Body of pancreas (tissue), 4 donors: ENCODE data around the gene RXRA. TPM values are rescaled to one million over a fixed set of nuclear protein-coding genes. Genes with fewer than 3 reads are reported as not detected.

Experiments used
- ATAC-seq: fragments of 150-250 bp; one replicate; pipeline ENCODE4 v1.9.1; 2016
- DNase-seq, 4 donors: peaks; one replicate each; pipeline ENCODE4 v3.0.0-alpha.2; 2019
- H3K27ac ChIP-seq, 4 donors: fragments of 200-600 bp; sonication (generic); 1 replicate in 3 of 4; 2 replicates in 1 of 4; pipeline versions ENCODE4 v1.5.1 to v1.6.1; 2016 to 2019; ENCODE audit warnings: mild to moderate bottlenecking in 1 of 4, mixed read lengths in 1 of 4, moderate library complexity in 1 of 4
- H3K27me3 ChIP-seq, 2 donors: fragments of 200-600 bp; sonication (generic); one replicate each; pipeline ENCODE4 v1.6.0; 2016; ENCODE audit warnings: mild to moderate bottlenecking in 1 of 2
- H3K36me3 ChIP-seq, 2 donors: fragments of 200-600 bp; sonication (generic); replicated peaks in 1 of 2; 2 replicates each; pipeline ENCODE4 v1.5.1; 2016; ENCODE audit warnings: low read depth in 2 of 2; ENCODE audit not compliant: insufficient read depth in 1 of 2
- H3K4me1 ChIP-seq: fragments of 200-600 bp; sonication (generic); one replicate; pipeline ENCODE4 v1.6.0; 2016
- H3K4me3 ChIP-seq, 2 donors: fragments of 200-600 bp; sonication (generic); 1 replicate in 1 of 2; 2 replicates in 1 of 2; pipeline ENCODE4 v1.5.1; 2016 to 2019
- H3K9me3 ChIP-seq, 3 donors: fragments of 200-600 bp; sonication (generic); 1 replicate in 2 of 3; 2 replicates in 1 of 3; pipeline ENCODE4 v1.5.1; 2016
- POLR2A ChIP-seq, 3 donors: fragments of 450-650 bp; IDR thresholded peaks; one replicate each; pipeline ENCODE4 v1.6.1; 2016; ENCODE audit warnings: antibody characterized with exemption in 3 of 3, mild to moderate bottlenecking in 2 of 3
- WGBS, 2 donors: methylation state at CpG; one replicate each; pipeline ENCODE4 v1.1.5; 2017; 5-methylcytosine and 5-hydroxymethylcytosine counted together
- intact Hi-C: fragments of 100-400 bp; cut with DNase I; formaldehyde crosslinking; loops from one replicate; pipeline ENCODE4 v1.15.1; 2023
- total RNA-seq, 2 donors: library from RNA; depleted of rRNA; stranded (reverse); fragments of >200 nt; gene quantifications; one replicate each; pipeline ENCODE4 v1.1.0, GENCODE V29; 2016
- TF ChIP-seq, protein P1 (sequence below), 7 experiments: fragments of 450-650 bp in 4 of 7; fragments of 200-600 bp in 3 of 7; sonication (generic) in 3 of 7; IDR thresholded peaks; one replicate each; pipeline ENCODE4 v1.5.1; 2016 to 2019; ENCODE audit warnings: antibody characterized with exemption in 7 of 7

The RXRA gene
- total RNA-seq = 10 to 100 TPM; 31.4 to 41.9 TPM

DNA sequence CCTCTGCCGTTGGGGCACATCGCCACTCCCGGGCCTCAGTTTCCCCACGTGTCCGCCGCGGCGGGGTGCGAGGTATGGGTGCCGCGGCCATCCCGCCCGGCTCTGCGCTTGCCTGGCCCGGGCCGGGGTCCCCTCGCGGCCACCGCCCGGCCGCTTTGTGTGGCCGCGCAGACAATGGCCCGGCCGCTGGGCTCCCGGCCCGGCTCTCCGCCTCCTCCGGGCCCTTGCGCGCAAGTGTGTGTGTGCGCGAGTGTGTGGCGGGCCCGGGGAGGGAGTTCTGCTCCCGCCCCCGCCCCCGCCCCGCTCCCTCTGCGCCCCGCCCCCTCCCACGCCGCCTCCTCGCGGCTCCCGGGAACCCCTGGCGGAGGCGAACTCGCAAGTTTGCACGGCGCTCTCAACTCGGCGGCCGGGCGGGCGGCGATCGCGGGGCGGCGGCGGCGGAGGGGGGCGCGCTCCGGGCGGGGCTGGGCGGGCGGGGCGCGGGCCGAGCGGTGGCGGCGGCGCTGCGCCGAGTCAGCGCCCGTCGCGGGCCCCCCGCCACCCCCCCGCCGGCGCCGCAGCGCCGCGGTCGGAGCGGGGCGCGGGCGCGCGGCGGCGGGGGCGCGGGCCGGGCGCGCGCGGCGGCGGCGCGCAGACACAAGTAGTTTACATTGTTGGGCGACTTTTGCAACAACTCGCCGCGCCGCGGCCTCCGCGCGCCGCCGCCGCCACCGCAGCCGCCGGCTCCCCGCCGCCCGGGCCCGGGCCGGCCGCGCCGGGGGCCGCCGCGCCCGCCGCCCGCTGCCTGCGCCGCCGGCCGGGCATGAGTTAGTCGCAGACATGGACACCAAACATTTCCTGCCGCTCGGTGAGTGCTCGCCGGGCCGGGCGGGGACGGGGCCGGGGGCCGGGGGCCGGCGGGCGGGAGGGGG lies at the start of gene RXRA:
TSS of gene RXRA (plus strand) at position 643 of the 911 bp plus-strand sequence. CDS start at position 820, 177 bp downstream.
- H3K9me3 ChIP-seq = no peaks in the 10 kb centered on the region
- H3K4me1 ChIP-seq = peaks cover 72% of the 10 kb centered on the region
- DNase-seq (peak; percentile 86 to 89 (median 88)), ATAC-seq (peak; percentile 78)
- H3K27me3 ChIP-seq = no peaks in the 10 kb centered on the region
- H3K36me3 ChIP-seq = no peaks in the 10 kb centered on the region
- intact Hi-C loops = no loop called here
- TF ChIP-seq, protein P1, sequence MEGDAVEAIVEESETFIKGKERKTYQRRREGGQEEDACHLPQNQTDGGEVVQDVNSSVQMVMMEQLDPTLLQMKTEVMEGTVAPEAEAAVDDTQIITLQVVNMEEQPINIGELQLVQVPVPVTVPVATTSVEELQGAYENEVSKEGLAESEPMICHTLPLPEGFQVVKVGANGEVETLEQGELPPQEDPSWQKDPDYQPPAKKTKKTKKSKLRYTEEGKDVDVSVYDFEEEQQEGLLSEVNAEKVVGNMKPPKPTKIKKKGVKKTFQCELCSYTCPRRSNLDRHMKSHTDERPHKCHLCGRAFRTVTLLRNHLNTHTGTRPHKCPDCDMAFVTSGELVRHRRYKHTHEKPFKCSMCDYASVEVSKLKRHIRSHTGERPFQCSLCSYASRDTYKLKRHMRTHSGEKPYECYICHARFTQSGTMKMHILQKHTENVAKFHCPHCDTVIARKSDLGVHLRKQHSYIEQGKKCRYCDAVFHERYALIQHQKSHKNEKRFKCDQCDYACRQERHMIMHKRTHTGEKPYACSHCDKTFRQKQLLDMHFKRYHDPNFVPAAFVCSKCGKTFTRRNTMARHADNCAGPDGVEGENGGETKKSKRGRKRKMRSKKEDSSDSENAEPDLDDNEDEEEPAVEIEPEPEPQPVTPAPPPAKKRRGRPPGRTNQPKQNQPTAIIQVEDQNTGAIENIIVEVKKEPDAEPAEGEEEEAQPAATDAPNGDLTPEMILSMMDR (IDR thresholded peaks at IDR 0.05) = peak in 1 of 7 experiments; percentile 35
- peak; percentile 60 to 87 (median 70) for TF ChIP-seq POLR2A (IDR thresholded peaks at IDR 0.05)
- 1% methylated on average over 17 to 38 of the region's 156 CpGs for WGBS, 2 donors
- H3K4me3 ChIP-seq = peak within 1 kb of the TSS; percentile 55 to 74
- H3K27ac ChIP-seq = peak within 1 kb of the TSS; percentile 81 to 95 (median 92)

DNA sequence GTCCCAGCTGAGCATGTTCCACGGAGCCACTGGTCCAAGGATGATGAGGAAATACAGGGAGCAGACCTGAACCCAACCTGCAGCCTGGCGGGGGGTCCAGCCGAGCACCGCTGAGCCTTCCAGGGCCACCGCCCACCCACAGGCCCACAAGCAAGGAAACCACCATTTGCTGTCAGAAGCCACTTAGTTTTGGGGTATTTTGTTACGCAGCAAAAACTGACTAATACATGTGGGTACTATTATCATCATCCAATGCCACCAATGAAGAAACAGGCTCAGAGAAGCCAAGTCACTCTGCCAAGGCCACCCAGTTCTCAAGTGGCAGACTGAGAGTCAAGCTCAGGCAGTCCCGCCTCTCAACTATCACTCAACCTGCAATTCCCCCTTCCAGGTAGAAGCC lies 48.0 kb upstream of the RXRA start:
- no peaks in the 10 kb centered on the region for H3K36me3 ChIP-seq
- H3K27me3 ChIP-seq = no peaks in the 10 kb centered on the region
- DNase-seq (no peak), ATAC-seq (no peak)
- H3K9me3 ChIP-seq = no peaks in the 10 kb centered on the region
- peaks cover 8% of the 10 kb centered on the region for H3K4me1 ChIP-seq
- no peak overlapping the region for H3K27ac ChIP-seq
- 80 to 95% methylated on average over 2 to 7 of the region's 7 CpGs for WGBS, 2 donors
- H3K4me3 ChIP-seq = no peak overlapping the region
- intact Hi-C loops = no loop called here
- no peak for TF ChIP-seq POLR2A (IDR thresholded peaks at IDR 0.05)
- TF ChIP-seq, protein P1 (IDR thresholded peaks at IDR 0.05) = no peak

DNA sequence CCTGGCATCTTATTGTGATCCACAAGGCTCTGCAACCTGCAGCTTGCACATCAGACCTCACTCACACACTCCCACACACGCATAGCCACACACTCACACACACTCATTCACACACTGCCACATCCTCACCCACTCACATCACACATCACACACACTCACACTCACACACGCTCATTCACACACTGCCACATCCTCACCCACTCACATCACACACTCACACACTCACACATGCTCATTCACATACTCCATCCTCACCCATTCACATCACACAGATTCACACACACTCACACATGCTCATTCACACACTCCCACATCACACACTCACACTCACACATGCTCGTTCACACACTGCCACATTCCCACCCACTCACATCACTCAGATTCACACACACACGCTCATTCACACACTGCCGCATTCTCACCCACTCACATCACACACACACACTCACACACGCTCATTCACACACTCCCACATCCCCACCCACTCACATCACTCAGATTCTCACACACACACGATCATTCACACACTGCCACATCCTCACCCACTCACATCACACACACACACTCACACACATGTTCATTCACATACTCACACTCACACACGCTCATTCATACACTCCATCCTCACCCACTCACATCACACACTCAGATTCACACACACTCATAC lies 47.1 kb upstream of the RXRA start:
- TF ChIP-seq, protein P1 (IDR thresholded peaks at IDR 0.05) = no peak
- no peak for TF ChIP-seq POLR2A (IDR thresholded peaks at IDR 0.05)
- intact Hi-C loops = no loop called here
- H3K4me1 ChIP-seq = peaks cover 14% of the 10 kb centered on the region

DNA sequence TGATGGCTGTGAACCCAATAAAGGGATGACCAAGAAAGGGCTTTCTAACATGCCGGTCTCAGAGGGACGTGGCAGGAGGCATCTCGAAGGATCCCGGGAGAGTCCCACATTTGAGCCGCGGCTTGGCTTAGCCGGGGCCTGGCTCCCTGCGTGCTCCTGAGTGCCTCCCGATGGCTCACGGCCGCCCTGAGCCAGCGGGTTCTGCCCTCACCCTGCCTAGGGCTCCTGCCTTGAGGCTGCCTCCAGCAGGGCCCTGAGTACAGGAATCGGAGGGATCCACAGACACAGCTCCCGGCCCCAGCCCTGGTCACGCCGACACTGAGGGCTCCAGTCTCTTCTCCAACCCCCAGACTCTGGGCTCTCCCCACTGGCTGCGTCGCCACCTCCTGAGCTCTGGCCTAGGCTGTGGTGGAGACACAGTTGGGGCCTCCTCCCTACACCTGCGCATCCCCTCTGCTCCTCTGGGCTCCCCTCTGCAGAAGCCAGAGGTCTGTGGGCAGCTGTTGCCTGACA lies 44.1 kb upstream of the RXRA start:
- H3K36me3 ChIP-seq = no peaks in the 10 kb centered on the region
- no peaks in the 10 kb centered on the region for H3K27me3 ChIP-seq
- H3K9me3 ChIP-seq = no peaks in the 10 kb centered on the region
- peaks cover 33% of the 10 kb centered on the region for H3K4me1 ChIP-seq
- WGBS, 2 donors = 82 to 89% methylated on average over 10 to 19 of the region's 19 CpGs
- H3K4me3 ChIP-seq = no peak overlapping the region
- no peak for ATAC-seq
- TF ChIP-seq, protein P1 (IDR thresholded peaks at IDR 0.05) = no peak
- TF ChIP-seq POLR2A (IDR thresholded peaks at IDR 0.05) = no peak
- intact Hi-C loops = no loop called here
- DNase-seq = no peak
- H3K27ac ChIP-seq = peak overlapping the region; percentile 49 to 83 (median 81)

More for the DNA sequence above, 47.1 kb upstream of the RXRA start:
- Histone ChIP-seq H3K27me3 (no peaks in the 10 kb centered on the region), H3K9me3 (no peaks in the 10 kb centered on the region), H3K36me3 (no peaks in the 10 kb centered on the region), H3K27ac (no peak overlapping the region), H3K4me3 (no peak overlapping the region)
- 74 to 76% methylated on average over 8 of the region's 8 CpGs for WGBS, 2 donors
- no peak for DNase-seq
- no peak for ATAC-seq
